ENCODE results near the gene CDC42.

- TF ChIP-seq REST (IDR thresholded peaks at IDR 0.05; ENCODE audit: borderline replicate concordance) = no peak
- no peak for TF ChIP-seq CTCF (IDR thresholded peaks at IDR 0.05; ENCODE audit: poor library complexity, severe bottlenecking)
These were observed 2.2 kb upstream of the CDC42 start for GRCh38 chr1:22050330-22050729.

Measured in neural cell (in vitro differentiated cells).